Measurements from ENCODE around the gene SERPINE1.

DNA sequence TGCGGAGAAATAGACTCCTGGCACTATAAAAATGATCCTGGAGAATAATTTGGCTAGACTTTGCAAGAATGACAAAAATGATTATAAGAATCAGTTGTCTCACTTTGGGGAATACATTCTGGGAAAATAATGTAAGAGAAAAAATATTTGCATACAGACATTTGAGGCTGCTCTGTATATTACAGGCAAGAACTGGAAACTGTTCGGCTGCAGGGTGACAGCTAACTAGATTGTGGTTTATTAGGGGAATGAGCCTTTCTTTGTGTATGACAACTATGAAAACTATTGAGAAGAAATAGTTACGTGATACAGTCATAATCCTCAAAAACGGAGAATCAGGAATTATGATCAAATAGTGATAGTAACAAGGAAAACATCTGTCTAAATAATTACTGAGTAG lies 33.0 kb upstream of the SERPINE1 start:
- TF ChIP-seq CTCF (conservative IDR thresholded peaks at IDR 0.05 in 1 of 2, IDR thresholded peaks at IDR 0.05 in 1 of 2; ENCODE audit: low read depth in 1 of 2, low read length in 2 of 2) (no peak), EZH2 (IDR thresholded peaks at IDR 0.05; ENCODE audit: low read length, missing control alignments) (no peak)
